Activated T-helper 2 cell treated with anti-CD3 and anti-CD28 coated beads, Interferon-gamma antibody, Interleukin-2, Interleukin-4, amounts not matched to agents 10 μg/mL and 5 μg/mL and 100 μg/mL, durations not matched to agents 14 hours and 24 hours and 36 hours (primary cell): ENCODE results near the gene RNF166. TPM values are rescaled to one million over a fixed set of nuclear protein-coding genes. Genes with fewer than 3 reads are reported as not detected.

Source experiments
- DNase-seq: peaks from one replicate; pipeline ENCODE4 v3.0.0; 2021; ENCODE audit warnings: low spot score
- H3K27ac Mint-ChIP-seq: one replicate; pipeline ENCODE4 v1.8.0; 2021; ENCODE audit warnings: mixed read lengths
- H3K27me3 Mint-ChIP-seq: one replicate; pipeline ENCODE4 v1.8.0; 2021; ENCODE audit warnings: low read depth, mixed read lengths
- H3K36me3 Mint-ChIP-seq: one replicate; pipeline ENCODE4 v1.8.0; 2021; ENCODE audit warnings: low read depth, mixed read lengths
- H3K4me1 Mint-ChIP-seq: one replicate; pipeline ENCODE4 v1.8.0; 2021; ENCODE audit warnings: low read depth, mixed read lengths
- H3K4me3 Mint-ChIP-seq: one replicate; pipeline ENCODE4 v1.8.0; 2021; ENCODE audit warnings: low read depth, mild to moderate bottlenecking, moderate library complexity, mixed read lengths
- H3K9me3 Mint-ChIP-seq: one replicate; pipeline ENCODE4 v1.8.0; 2021; ENCODE audit warnings: mixed read lengths
- intact Hi-C: fragments of 100-400 bp; cut with micrococcal nuclease; formaldehyde crosslinking; loops from one replicate; pipeline ENCODE4 v1.15.1; 2023
- total RNA-seq: library from RNA; stranded (reverse); gene quantifications from 2 replicates; pipeline ENCODE4 v1.2.3, GENCODE V29; 2022

Gene RNF166
- total RNA-seq, 1 donor from 2014 or later, result 39.9 TPM

DNA sequence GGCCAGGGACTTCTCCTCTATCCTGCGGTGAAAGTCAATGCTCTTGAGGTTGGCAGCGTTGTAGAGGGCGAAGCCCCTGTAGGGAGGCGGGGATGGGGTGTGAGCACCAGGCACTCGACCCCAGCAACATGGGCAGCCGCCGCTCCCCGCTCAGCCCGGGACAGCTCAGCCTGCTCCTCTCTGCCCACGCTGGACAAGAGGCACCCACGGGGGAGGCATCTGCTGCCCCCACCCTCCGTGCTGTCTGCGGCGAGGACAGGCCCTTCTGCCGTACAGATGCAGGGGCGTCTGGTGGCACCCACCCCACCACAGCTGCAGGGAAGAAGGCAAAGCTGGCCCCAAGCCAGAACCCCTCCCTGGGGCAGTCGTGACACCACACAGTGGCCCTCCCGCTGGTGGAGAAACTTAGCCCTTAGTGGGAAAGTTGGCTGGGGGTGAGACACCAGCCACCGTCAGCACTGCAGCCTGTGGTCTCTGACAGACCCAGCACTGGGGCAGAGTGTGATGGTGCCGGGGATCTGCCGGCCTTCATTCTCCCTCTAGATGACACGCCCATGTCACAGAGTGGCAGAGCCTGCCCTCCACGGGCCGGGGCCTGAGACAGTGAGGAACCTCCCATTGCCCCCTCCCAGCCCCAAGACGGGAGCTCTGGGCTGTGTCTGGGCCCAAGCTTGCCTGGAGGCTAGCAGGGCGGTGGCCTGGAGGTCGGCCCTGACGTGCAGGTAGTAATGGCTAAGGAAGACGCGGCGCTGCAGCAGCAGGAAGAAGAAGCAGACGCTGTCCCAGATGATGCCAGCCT is 19.6 kb upstream of the RNF166 start:
- intact Hi-C loops, result no loop called here
- H3K27ac Mint-ChIP-seq, result no peak overlapping the region
- no peaks in the 10 kb centered on the region for H3K27me3 Mint-ChIP-seq
- DNase-seq, result no peak
- peaks cover 32% of the 10 kb centered on the region for H3K36me3 Mint-ChIP-seq
- no peaks in the 10 kb centered on the region for H3K4me1 Mint-ChIP-seq
- H3K9me3 Mint-ChIP-seq, result no peaks in the 10 kb centered on the region
- no peak overlapping the region for H3K4me3 Mint-ChIP-seq

DNA sequence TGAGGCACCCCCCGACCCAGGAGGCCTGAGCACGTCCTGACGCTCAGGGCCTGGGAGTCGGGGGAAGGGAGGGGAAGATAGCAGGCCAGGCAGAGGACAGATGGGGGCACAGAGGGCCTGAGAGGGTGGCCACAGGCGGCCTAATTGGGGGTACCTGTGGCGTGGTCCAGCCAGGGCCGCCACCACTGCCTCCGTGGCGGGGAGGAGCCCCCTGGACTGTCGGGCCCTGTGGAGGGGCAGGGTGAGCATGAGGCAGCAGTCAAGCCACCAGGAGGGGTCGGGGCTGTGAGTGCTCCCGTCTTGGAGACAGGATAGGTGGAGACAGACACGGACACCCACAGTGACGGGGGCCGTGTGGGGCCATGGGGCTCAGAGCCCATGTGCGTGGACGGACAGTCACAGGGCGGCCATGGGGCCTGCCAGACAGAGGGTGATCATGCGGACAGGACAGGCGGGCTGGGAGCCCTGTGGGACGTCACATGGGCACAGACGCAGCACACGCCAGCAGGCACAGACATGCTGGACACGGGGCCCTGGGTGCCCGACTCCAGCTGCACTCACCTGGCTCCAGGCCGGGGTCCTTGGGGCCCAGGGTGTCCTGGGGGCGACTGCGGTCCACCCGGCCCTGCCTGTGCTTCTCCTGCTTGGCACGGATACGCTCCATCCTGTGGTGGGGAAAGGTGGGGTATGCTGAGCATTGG is 18.8 kb upstream of the RNF166 start:
- no peak for DNase-seq
- H3K4me3 Mint-ChIP-seq, result no peak overlapping the region
- no peak overlapping the region for H3K27ac Mint-ChIP-seq
- H3K9me3 Mint-ChIP-seq, result no peaks in the 10 kb centered on the region
- peaks cover 37% of the 10 kb centered on the region for H3K36me3 Mint-ChIP-seq
- intact Hi-C loops, result no loop called here
- H3K4me1 Mint-ChIP-seq, result no peaks in the 10 kb centered on the region
- no peaks in the 10 kb centered on the region for H3K27me3 Mint-ChIP-seq

DNA sequence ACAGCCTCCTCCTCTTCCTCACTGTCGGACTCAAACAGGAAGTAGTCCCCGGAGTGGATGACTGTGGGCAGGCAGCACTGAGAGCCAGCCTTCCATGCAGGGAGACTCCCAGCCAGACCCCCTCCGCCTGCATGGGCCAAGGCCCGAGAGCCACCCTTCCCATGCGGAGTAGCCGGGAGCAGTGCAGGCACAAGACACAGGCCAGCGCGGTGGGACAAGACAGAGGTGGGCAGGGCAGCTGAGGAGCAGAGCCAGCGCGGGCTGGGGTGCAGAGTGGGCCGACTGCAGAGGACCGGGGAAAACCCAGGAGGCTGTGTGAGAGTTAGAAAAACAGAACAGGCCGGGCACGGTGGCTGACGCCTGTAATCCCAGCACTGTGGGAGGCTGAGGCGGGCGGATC is 17.7 kb upstream of the RNF166 start:
- intact Hi-C loops, result no loop called here
- DNase-seq, result no peak

DNA sequence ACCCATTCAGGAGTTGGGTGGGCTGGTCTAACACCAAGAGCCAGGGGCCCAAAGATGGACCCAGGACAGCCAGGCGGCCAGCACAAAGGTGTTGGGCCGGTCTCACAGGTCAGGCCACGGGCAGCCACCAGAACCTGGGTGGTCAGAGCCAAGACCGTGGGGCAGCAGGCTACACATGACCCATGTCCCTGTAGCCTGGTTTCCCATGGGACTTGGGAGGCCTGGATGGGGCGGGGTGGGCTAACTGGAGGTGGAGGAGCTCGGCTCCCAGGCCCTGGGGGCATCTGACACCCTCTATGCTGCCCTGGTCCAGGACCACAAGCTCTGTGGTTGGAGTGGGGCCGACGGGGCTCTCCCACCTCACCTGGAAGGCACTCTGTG is 17.3 kb upstream of the RNF166 start:
- intact Hi-C loops, result no loop called here
- H3K27me3 Mint-ChIP-seq, result no peaks in the 10 kb centered on the region
- H3K9me3 Mint-ChIP-seq, result no peaks in the 10 kb centered on the region
- H3K4me1 Mint-ChIP-seq, result no peaks in the 10 kb centered on the region
- no peak overlapping the region for H3K4me3 Mint-ChIP-seq
- H3K36me3 Mint-ChIP-seq, result peaks cover 45% of the 10 kb centered on the region
- DNase-seq, result no peak
- H3K27ac Mint-ChIP-seq, result no peak overlapping the region

More for the DNA sequence above, 17.7 kb upstream of the RNF166 start:
- H3K27ac Mint-ChIP-seq, result no peak overlapping the region
- peaks cover 42% of the 10 kb centered on the region for H3K36me3 Mint-ChIP-seq
- no peaks in the 10 kb centered on the region for H3K9me3 Mint-ChIP-seq
- H3K27me3 Mint-ChIP-seq, result no peaks in the 10 kb centered on the region
- no peaks in the 10 kb centered on the region for H3K4me1 Mint-ChIP-seq
- H3K4me3 Mint-ChIP-seq, result no peak overlapping the region

DNA sequence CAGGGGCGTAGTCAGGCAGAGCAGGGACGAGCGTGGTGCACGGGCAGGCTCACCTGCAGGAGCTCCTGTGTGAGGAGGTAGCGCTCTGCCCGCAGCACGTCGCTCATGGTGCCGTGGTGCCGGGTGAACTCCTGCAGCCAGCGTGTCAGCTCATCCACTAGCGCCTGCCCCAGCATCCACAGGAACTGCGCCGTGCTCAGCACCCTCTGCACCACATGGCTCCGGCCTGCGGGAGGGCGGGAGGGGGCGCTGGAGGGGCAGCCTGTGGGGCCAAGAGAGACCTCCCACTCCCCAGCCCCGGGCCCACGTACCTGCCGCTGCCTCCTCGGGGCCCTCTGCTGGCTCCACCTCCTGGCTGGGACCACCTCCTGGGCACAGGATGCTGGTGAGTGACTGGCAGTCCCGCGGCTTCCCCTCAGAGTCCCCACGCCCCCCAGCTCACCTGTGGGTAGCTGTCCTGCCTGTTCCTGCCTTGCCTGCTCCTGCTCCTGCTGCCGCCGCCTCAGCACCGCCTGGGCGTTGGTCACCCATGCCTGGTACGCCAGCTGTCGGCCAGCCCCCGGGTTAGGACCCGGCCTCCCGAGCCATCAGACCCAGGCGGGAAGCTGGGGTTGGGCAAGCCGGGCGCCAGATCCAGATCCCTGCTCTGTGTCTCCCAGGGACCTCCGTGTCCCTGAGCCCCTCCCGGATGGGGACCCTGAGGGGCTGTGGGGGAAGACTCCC is 16.7 kb upstream of the RNF166 start:
- no peaks in the 10 kb centered on the region for H3K9me3 Mint-ChIP-seq
- no peaks in the 10 kb centered on the region for H3K4me1 Mint-ChIP-seq
- H3K36me3 Mint-ChIP-seq, result peaks cover 50% of the 10 kb centered on the region
- intact Hi-C loops, result no loop called here
- H3K27ac Mint-ChIP-seq, result no peak overlapping the region
- H3K27me3 Mint-ChIP-seq, result no peaks in the 10 kb centered on the region
- DNase-seq, result no peak
- no peak overlapping the region for H3K4me3 Mint-ChIP-seq

DNA sequence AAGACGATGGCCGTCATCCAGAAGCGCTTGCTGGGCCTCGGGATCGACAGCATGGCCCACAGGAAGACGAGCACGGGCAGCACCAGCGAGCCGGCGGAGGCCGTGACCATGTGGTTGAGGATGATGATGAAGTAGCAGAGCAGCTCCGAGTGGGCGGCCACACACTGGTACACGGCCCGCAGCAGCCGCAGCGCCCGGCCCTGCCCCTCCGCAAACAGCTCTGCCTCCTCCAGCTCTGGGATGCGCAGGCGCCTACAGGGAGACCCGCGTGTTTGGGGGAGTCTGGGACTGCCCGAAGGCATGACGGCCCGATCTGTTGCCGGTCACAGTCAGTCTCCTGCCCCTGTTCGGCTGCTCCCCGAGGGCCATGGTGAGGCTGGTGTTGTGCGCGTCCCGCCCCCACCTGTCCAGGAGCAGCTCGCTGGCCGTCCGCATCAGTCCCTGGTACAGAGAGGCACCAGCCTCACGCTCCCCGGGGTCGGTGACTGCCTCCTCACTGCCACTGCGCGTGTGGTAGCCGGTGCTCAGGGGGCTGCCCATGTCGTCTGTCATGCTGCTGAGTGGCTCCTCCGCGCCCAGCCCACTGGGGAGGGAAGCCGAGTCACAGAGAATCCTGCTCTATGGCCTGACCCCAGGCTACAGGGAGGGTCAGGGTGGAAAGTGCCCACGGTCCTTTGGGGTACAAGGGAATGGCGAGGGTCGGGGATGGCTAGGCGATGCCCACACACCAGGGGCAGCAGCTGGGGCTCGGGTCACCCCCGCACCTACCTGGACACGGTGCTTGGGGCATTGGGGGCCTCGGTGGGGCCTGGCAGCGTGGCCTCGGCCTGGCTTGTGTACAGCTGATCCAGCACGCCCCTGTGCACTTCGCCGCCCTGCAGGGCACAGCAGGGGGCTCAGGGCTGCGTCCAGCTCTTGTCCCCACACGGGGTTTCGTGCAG is 15.9 kb upstream of the RNF166 start:
- H3K27ac Mint-ChIP-seq, result no peak overlapping the region
- intact Hi-C loops, result no loop called here
- no peaks in the 10 kb centered on the region for H3K4me1 Mint-ChIP-seq
- H3K4me3 Mint-ChIP-seq, result no peak overlapping the region
- H3K36me3 Mint-ChIP-seq, result peaks cover 54% of the 10 kb centered on the region
- no peak for DNase-seq
- H3K27me3 Mint-ChIP-seq, result no peaks in the 10 kb centered on the region
- no peaks in the 10 kb centered on the region for H3K9me3 Mint-ChIP-seq

DNA sequence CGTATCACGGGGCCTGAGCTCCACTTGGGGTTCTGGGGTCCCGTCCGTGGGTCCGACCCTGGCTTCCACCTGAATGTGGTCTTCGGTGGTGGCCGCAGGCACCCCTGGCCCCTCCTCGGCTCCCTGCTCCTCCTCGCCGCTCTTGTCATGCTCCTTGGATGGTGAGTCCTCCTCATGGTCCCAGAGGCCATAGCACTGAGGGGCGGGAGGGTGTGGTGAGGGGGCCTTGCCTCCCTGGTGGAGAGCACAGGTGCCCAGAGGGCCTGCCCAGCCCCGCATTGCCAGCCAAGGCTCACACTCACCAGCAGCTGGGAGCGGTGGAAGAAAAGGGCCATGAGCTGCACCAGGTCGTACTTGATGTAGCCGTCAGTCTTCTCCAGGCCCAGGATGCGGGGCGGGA is 15.0 kb upstream of the RNF166 start:
- Mint-ChIP-seq H3K9me3 (no peaks in the 10 kb centered on the region), H3K36me3 (peaks cover 53% of the 10 kb centered on the region), H3K27me3 (no peaks in the 10 kb centered on the region), H3K4me3 (no peak overlapping the region), H3K27ac (no peak overlapping the region), H3K4me1 (no peaks in the 10 kb centered on the region)
- no peak for DNase-seq
- intact Hi-C loops, result no loop called here

DNA sequence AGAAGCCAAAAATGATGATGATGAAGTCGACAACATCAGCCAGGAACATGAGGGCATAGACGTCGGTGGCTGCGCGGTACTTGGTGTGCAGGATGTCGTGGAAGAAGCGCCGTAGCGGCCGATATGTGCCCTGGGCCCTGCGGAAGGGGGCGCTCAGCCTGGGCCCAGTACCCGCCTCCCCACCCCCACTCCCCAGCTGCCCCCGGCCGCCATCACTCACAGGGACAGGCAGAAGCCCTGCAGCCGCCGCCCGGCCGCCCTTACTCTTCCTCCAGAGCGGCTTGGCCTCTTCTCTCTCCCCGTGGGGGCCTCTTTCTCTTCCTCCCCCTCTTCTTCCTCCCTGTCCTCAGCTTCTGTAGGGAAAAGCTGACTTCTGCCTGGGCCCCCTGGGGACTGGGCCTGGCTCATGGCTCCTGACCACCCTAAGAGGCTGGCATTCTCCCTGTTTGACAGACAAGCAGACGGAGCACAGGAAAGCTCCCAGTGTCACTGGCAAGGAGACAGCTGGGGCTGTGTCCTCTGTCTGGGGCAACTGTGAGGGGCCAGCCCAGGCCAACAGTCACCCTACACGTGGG is 14.3 kb upstream of the RNF166 start:
- Mint-ChIP-seq H3K27me3 (no peaks in the 10 kb centered on the region), H3K36me3 (peaks cover 51% of the 10 kb centered on the region), H3K4me3 (no peak overlapping the region), H3K27ac (no peak overlapping the region), H3K4me1 (no peaks in the 10 kb centered on the region), H3K9me3 (no peaks in the 10 kb centered on the region)
- intact Hi-C loops, result no loop called here
- DNase-seq, result no peak

DNA sequence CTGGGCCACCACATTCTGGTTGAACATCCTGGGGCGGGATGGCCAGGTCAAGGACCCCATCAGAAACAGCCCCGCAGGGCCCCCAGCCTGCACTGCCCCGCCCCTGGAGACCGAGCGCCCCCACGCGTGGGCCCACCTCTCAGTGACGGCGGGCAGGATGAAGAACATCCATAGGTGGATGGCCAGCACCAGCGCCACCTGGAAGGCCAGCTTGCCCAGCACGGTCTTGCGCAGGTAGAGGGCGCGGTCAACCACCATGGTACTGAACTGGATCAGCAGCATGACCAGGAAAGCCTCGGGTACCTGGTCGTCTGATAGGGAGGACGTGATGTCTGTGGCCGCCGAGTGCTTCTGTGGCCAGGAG is 13.7 kb upstream of the RNF166 start:
- Mint-ChIP-seq H3K36me3 (peaks cover 48% of the 10 kb centered on the region), H3K4me1 (no peaks in the 10 kb centered on the region), H3K27me3 (no peaks in the 10 kb centered on the region), H3K4me3 (no peak overlapping the region), H3K27ac (no peak overlapping the region), H3K9me3 (no peaks in the 10 kb centered on the region)
- intact Hi-C loops, result no loop called here
- DNase-seq, result no peak

DNA sequence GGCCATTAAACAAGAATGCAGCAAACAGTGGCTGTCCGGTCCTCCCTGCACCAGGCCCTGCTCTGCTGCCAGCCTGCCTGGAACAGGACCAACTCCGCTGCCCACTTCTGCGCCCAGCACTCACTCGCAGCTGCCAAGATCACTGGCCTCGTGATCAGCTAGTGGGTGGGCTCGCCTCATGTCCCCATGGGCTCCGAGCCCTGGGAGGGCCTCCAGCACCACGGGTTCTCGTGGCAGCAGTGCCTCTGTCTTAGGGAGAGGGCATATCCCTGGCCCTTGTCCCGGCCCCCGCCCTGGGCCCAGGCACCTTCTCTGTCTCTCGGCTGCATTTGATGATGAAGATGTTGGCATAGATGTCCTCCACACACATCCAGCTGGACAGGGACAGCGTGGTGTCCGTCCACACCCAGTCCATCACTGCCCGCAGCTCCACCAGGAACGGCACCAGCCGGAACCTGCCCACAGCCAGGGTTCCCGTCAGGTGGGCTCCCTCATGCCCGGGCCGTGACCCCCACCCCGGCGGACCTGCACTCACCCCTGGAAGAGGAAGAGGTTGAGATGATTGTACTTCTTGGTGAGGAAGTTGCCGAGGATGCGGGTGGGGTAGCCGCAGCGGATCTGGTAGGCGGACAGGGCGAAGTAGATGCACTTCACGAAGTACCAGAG is 13.2 kb upstream of the RNF166 start:
- Mint-ChIP-seq H3K36me3 (peaks cover 43% of the 10 kb centered on the region), H3K9me3 (no peaks in the 10 kb centered on the region), H3K27ac (no peak overlapping the region), H3K4me1 (no peaks in the 10 kb centered on the region), H3K4me3 (no peak overlapping the region), H3K27me3 (no peaks in the 10 kb centered on the region)
- DNase-seq, result no peak
- intact Hi-C loops, result no loop called here

DNA sequence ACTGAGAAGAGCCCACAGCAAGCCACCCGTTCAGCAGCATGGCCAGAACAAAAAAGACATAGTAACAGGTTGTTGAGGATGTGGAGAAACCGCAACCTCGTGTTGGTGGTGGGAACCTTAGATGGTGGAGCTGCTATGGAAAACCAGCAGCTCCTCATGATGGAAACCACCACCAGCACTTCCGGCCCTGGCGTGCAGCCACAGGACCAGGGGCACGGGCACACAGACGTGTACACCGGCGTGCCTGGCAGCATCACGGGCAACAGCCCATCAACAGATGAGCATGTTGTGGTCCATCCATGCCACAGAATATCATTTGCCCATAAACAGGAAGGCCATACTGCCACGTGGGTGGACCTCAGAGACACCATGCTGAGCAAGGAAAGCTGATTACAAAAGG is 12.0 kb upstream of the RNF166 start:
- DNase-seq, result no peak
- H3K27ac Mint-ChIP-seq, result no peak overlapping the region
- H3K4me3 Mint-ChIP-seq, result no peak overlapping the region
- peaks cover 40% of the 10 kb centered on the region for H3K36me3 Mint-ChIP-seq
- no peaks in the 10 kb centered on the region for H3K9me3 Mint-ChIP-seq
- intact Hi-C loops, result no loop called here
- H3K27me3 Mint-ChIP-seq, result no peaks in the 10 kb centered on the region
- H3K4me1 Mint-ChIP-seq, result no peaks in the 10 kb centered on the region

DNA sequence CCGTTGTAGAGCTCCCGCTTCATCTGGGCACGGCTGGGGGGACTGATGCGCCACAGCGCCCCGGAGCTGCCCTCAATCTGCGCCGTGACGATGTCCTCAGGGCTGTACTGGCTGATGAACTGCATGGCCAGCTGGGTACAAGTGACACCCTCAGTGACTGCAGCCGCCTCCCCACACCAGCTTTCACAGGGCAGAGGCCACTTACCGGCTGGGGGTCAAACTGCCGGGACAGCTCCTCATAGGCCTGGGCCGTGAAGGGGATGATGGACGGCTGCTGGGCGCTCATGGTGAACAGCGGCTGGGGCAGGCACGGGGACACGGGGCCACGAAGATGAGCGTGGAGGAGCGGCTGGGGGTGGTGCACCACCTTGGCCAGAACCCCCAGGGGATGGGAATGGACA is 10.4 kb upstream of the RNF166 start:
- Mint-ChIP-seq H3K27me3 (no peaks in the 10 kb centered on the region), H3K9me3 (no peaks in the 10 kb centered on the region), H3K4me3 (no peak overlapping the region), H3K36me3 (peaks cover 37% of the 10 kb centered on the region), H3K27ac (no peak overlapping the region), H3K4me1 (no peaks in the 10 kb centered on the region)
- intact Hi-C loops, result no loop called here
- DNase-seq, result no peak
